Testis (tissue), 2 donors: ENCODE measurements around the gene ZBTB6.

Experiments used
- POLR2A ChIP-seq: fragments of 450-650 bp; IDR thresholded peaks from one replicate; pipeline ENCODE4 v1.6.1; 2017; ENCODE audit warnings: antibody characterized with exemption, mild to moderate bottlenecking, moderate library complexity
- TF ChIP-seq, protein P1 (sequence below), 3 experiments: fragments of 450-650 bp in 2 of 3; fragments of 200-600 bp in 1 of 3; sonication (generic) in 1 of 3; IDR thresholded peaks; one replicate each; pipeline ENCODE4 v1.5.1; 2016 to 2019; ENCODE audit warnings: antibody characterized with exemption in 3 of 3, mild to moderate bottlenecking in 2 of 3, moderate library complexity in 1 of 3

DNA sequence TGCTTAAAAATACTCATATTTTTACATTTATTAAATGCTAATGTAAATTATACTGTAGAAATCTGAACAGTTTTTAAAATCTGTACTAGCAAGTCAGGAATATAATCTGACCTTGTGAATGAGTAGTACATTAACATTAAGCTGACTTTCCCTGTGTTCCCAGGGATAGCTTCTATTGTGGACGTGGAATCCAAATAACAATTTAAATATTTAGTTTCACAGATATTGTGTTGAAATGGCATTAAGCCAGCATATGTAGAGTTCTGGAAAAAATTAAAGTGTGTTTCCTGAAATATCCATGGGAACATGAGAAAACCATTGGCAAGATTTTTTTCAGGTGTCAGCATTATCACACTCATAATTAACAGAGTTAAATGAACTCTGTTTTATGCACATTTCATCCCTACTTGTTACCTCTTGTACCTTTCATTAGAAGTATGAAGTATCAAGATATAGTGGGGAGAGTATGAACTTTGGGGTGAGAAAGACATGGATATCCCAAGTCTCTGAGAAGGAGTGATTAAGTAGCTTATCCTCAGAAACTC lies 33.4 kb upstream of the ZBTB6 start:
- TF ChIP-seq, protein P1, sequence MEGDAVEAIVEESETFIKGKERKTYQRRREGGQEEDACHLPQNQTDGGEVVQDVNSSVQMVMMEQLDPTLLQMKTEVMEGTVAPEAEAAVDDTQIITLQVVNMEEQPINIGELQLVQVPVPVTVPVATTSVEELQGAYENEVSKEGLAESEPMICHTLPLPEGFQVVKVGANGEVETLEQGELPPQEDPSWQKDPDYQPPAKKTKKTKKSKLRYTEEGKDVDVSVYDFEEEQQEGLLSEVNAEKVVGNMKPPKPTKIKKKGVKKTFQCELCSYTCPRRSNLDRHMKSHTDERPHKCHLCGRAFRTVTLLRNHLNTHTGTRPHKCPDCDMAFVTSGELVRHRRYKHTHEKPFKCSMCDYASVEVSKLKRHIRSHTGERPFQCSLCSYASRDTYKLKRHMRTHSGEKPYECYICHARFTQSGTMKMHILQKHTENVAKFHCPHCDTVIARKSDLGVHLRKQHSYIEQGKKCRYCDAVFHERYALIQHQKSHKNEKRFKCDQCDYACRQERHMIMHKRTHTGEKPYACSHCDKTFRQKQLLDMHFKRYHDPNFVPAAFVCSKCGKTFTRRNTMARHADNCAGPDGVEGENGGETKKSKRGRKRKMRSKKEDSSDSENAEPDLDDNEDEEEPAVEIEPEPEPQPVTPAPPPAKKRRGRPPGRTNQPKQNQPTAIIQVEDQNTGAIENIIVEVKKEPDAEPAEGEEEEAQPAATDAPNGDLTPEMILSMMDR (IDR thresholded peaks at IDR 0.05) = no peak
- no peak for TF ChIP-seq POLR2A
